Hepatocyte (in vitro differentiated cells): ENCODE results near the gene MBD6. TPM values are rescaled to one million over a fixed set of nuclear protein-coding genes. Genes with fewer than 3 reads are reported as not detected.

Experiments
- DNase-seq: peaks from one replicate; pipeline ENCODE4 v3.0.0-alpha.2; 2016; ENCODE audit warnings: low spot score
- H2AFZ ChIP-seq: fragments of 200-600 bp; sonication (generic); 2 replicates; pipeline ENCODE4 v1.6.0; 2016; ENCODE audit warnings: antibody characterized with exemption, mild to moderate bottlenecking
- H3K27ac ChIP-seq: fragments of 200-600 bp; sonication (generic); 2 replicates; pipeline ENCODE4 v1.5.1; 2016; ENCODE audit warnings: mild to moderate bottlenecking
- H3K27me3 ChIP-seq: fragments of 200-600 bp; sonication (generic); 2 replicates; pipeline ENCODE4 v1.6.1; 2016
- H3K36me3 ChIP-seq: fragments of 200-600 bp; sonication (generic); replicated peaks from 2 replicates; pipeline ENCODE4 v1.5.1; 2016; ENCODE audit warnings: low read depth; ENCODE audit not compliant: insufficient read depth
- H3K4me1 ChIP-seq: fragments of 200-600 bp; sonication (generic); 2 replicates; pipeline ENCODE4 v1.5.1; 2016; ENCODE audit warnings: mild to moderate bottlenecking, moderate library complexity; ENCODE audit not compliant: insufficient read depth
- H3K4me2 ChIP-seq: fragments of 200-600 bp; sonication (generic); 2 replicates; pipeline ENCODE4 v1.6.0; 2016
- H3K4me3 ChIP-seq: fragments of 200-600 bp; sonication (generic); 2 replicates; pipeline ENCODE4 v1.5.1; 2016; ENCODE audit warnings: mild to moderate bottlenecking
- H3K79me2 ChIP-seq: fragments of 200-600 bp; sonication (generic); 2 replicates; pipeline ENCODE4 v1.6.0; 2017; ENCODE audit warnings: mild to moderate bottlenecking
- H3K9me2 ChIP-seq: fragments of 200-600 bp; sonication (generic); replicated peaks from 2 replicates; pipeline ENCODE4 v1.6.0; 2017; ENCODE audit warnings: mild to moderate bottlenecking; ENCODE audit not compliant: insufficient read depth
- H3K9me3 ChIP-seq: fragments of 200-600 bp; sonication (generic); 2 replicates; pipeline ENCODE4 v1.5.1; 2016; ENCODE audit warnings: low read depth, mild to moderate bottlenecking
- H4K20me1 ChIP-seq: fragments of 200-600 bp; sonication (generic); 2 replicates; pipeline ENCODE4 v1.6.0; 2016; ENCODE audit warnings: mild to moderate bottlenecking; ENCODE audit not compliant: insufficient read depth, poor library complexity, severe bottlenecking
- CTCF ChIP-seq: fragments of 200-600 bp; sonication (generic); IDR thresholded peaks from 2 replicates; pipeline ENCODE4 v1.5.1; 2016; ENCODE audit warnings: antibody characterized with exemption, mild to moderate bottlenecking; ENCODE audit not compliant: poor library complexity
- EZH2 ChIP-seq: fragments of 200-600 bp; sonication (generic); IDR thresholded peaks from 2 replicates; pipeline ENCODE4 v1.6.1; 2016; ENCODE audit warnings: antibody characterized with exemption, mild to moderate bottlenecking, borderline replicate concordance
- EZH2phosphoT487 ChIP-seq: fragments of 200-600 bp; sonication (generic); IDR thresholded peaks from one replicate; pipeline ENCODE4 v1.6.1; 2018; ENCODE audit warnings: antibody characterized with exemption, mild to moderate bottlenecking, low read depth, moderate library complexity; ENCODE audit not compliant: unreplicated experiment, severe bottlenecking
- WGBS: methylation state at CpG from one replicate; pipeline ENCODE4 v1.1.6; 2016; ENCODE audit warnings: low lambda C conversion rate; ENCODE audit errors: missing lambda C conversion rate; 5-methylcytosine and 5-hydroxymethylcytosine counted together
- polyA plus RNA-seq: library from polyadenylated mRNA; unstranded; fragments of >200 nt; fragmentation: Nextera tagmentation; extraction: Ambion mirVana; gene quantifications from 2 replicates; pipeline ENCODE4 v1.2.1, GENCODE V29; 2016
- total RNA-seq: library from RNA; depleted of rRNA; stranded (reverse); fragments of >200 nt; gene quantifications from 2 replicates; pipeline ENCODE4 v1.2.3, GENCODE V29; 2014

MBD6 gene
- total and polyA plus RNA-seq, 2 experiments from 2014 or later, result 7.0 to 35.2 TPM

GRCh38 chr12:57485695-57486094 lies 36.9 kb upstream of the MBD6 start:
- no peaks in the 10 kb centered on the region for H4K20me1 ChIP-seq
- no peak overlapping the region for H3K4me2 ChIP-seq
- H3K27me3 ChIP-seq, result no peaks in the 10 kb centered on the region
- H3K9me3 ChIP-seq, result no peaks in the 10 kb centered on the region
- peaks cover 11% of the 10 kb centered on the region for H3K4me1 ChIP-seq
- no peak overlapping the region for H3K27ac ChIP-seq
- H2AFZ ChIP-seq, result no peak overlapping the region
- TF ChIP-seq EZH2 (no peak), EZH2phosphoT487 (no peak)
- peaks cover 23% of the 10 kb centered on the region for H3K79me2 ChIP-seq
- no peaks in the 10 kb centered on the region for H3K36me3 ChIP-seq
- no peak overlapping the region for H3K4me3 ChIP-seq
- no peaks in the 10 kb centered on the region for H3K9me2 ChIP-seq
- DNase-seq, result no peak

GRCh38 chr12:57487055-57487596 lies 35.5 kb upstream of the MBD6 start:
- peak overlapping the region; percentile 36 for H2AFZ ChIP-seq
- no peak for DNase-seq
- H4K20me1 ChIP-seq, result peaks cover 2% of the 10 kb centered on the region
- H3K36me3 ChIP-seq, result no peaks in the 10 kb centered on the region
- 92% methylated on average over 27 of the region's 27 CpGs for WGBS
- no peak for TF ChIP-seq CTCF
- no peak for TF ChIP-seq EZH2
- TF ChIP-seq EZH2phosphoT487, result no peak
- peaks cover 27% of the 10 kb centered on the region for H3K79me2 ChIP-seq
- no peak overlapping the region for H3K4me3 ChIP-seq
- peak overlapping the region; percentile 63 for H3K4me2 ChIP-seq
- H3K4me1 ChIP-seq, result peaks cover 11% of the 10 kb centered on the region
- H3K27ac ChIP-seq, result no peak overlapping the region
- no peaks in the 10 kb centered on the region for H3K9me3 ChIP-seq
- H3K9me2 ChIP-seq, result no peaks in the 10 kb centered on the region
- H3K27me3 ChIP-seq, result no peaks in the 10 kb centered on the region

GRCh38 chr12:57487597-57488401 lies 34.8 kb upstream of the MBD6 start, which contains the start of gene MARS1:
MARS1 (plus strand) TSS chr12:57488068; CDS start chr12:57488091, 23 bp downstream.
- TF ChIP-seq EZH2, result no peak
- peak; percentile 34 for TF ChIP-seq CTCF
- H3K27me3 ChIP-seq, result no peaks in the 10 kb centered on the region
- peak within 1 kb of the TSS; percentile 36 for H2AFZ ChIP-seq
- no peaks in the 10 kb centered on the region for H3K9me2 ChIP-seq
- no peaks in the 10 kb centered on the region for H3K36me3 ChIP-seq
- H3K4me1 ChIP-seq, result peaks cover 11% of the 10 kb centered on the region
- H3K79me2 ChIP-seq, result peaks cover 27% of the 10 kb centered on the region
- peak within 1 kb of the TSS; percentile 87 for H3K4me2 ChIP-seq
- H3K9me3 ChIP-seq, result no peaks in the 10 kb centered on the region
- H4K20me1 ChIP-seq, result peaks cover 2% of the 10 kb centered on the region
- DNase-seq, result peak; percentile 97
- 14% methylated on average over 46 of the region's 47 CpGs for WGBS
- peak within 1 kb of the TSS; percentile 39 for H3K4me3 ChIP-seq
- H3K27ac ChIP-seq, result peak within 1 kb of the TSS; percentile 42
